ENCODE results near the gene TPSG1.

Gene TPSG1

GRCh38 chr16:1216681-1217400, 8.2 kb downstream of the TPSG1 start:
- no peaks in the 10 kb centered on the region for H3K4me1 ChIP-seq
- DNase-seq: no peak
- no peaks in the 10 kb centered on the region for H3K9me3 ChIP-seq
- H3K36me3 ChIP-seq: peaks cover 76 to 99% (median 91%) of the 10 kb centered on the region in 3 donors
- no peak overlapping the region for H3K4me3 ChIP-seq
- TF ChIP-seq, protein P1, sequence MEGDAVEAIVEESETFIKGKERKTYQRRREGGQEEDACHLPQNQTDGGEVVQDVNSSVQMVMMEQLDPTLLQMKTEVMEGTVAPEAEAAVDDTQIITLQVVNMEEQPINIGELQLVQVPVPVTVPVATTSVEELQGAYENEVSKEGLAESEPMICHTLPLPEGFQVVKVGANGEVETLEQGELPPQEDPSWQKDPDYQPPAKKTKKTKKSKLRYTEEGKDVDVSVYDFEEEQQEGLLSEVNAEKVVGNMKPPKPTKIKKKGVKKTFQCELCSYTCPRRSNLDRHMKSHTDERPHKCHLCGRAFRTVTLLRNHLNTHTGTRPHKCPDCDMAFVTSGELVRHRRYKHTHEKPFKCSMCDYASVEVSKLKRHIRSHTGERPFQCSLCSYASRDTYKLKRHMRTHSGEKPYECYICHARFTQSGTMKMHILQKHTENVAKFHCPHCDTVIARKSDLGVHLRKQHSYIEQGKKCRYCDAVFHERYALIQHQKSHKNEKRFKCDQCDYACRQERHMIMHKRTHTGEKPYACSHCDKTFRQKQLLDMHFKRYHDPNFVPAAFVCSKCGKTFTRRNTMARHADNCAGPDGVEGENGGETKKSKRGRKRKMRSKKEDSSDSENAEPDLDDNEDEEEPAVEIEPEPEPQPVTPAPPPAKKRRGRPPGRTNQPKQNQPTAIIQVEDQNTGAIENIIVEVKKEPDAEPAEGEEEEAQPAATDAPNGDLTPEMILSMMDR (IDR thresholded peaks at IDR 0.05): no peak
- intact Hi-C loops (cut with DNase I; ENCODE audit: low total_unique reads): no loop called here
- H3K27me3 ChIP-seq: no peaks in the 10 kb centered on the region
- H3K27ac ChIP-seq: no peak overlapping the region

DNA sequence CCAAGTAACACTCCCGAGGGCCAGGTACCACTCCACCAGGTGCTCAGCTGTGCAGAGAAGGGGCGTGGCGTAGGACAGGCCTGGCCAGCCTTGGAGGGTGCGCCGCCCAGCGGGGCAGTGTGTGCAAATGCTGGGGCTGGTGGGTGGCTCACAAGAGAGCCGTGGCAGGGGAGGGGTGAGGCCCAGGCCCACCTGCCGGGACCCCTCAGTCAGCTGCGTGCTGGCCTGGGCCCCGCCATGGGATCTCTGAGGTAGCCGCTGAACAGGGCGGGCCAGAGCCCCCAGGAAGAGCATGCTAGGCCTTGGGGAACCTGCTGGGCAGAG, 8.8 kb downstream of the TPSG1 start:
- no peak overlapping the region for H3K4me3 ChIP-seq
- H3K27ac ChIP-seq: no peak overlapping the region
- intact Hi-C loops (cut with DNase I; ENCODE audit: low total_unique reads): no loop called here
- H3K4me1 ChIP-seq: no peaks in the 10 kb centered on the region
- H3K9me3 ChIP-seq: no peaks in the 10 kb centered on the region
- no peak for DNase-seq
- peaks cover 82 to 100% (median 93%) of the 10 kb centered on the region in 3 donors for H3K36me3 ChIP-seq
- TF ChIP-seq, protein P1 (IDR thresholded peaks at IDR 0.05): no peak
- H3K27me3 ChIP-seq: no peaks in the 10 kb centered on the region

- H3K27me3 ChIP-seq: no peaks in the 10 kb centered on the region
- TF ChIP-seq, protein P1 (IDR thresholded peaks at IDR 0.05): no peak
- H3K27ac ChIP-seq: no peak overlapping the region
- H3K4me1 ChIP-seq: no peaks in the 10 kb centered on the region
- H3K36me3 ChIP-seq: peaks cover 82 to 100% (median 93%) of the 10 kb centered on the region in 3 donors
- H3K4me3 ChIP-seq: no peak overlapping the region
- H3K9me3 ChIP-seq: no peaks in the 10 kb centered on the region
- no peak for DNase-seq
- intact Hi-C loops (cut with DNase I; ENCODE audit: low total_unique reads): no loop called here
Measured at GRCh38 chr16:1215574-1216295, 9.3 kb downstream of the TPSG1 start.

GRCh38 chr16:1214719-1215118, 10.3 kb downstream of the TPSG1 start:
- no peaks in the 10 kb centered on the region for H3K4me1 ChIP-seq
- no peak for DNase-seq
- H3K4me3 ChIP-seq: no peak overlapping the region
- no peaks in the 10 kb centered on the region for H3K9me3 ChIP-seq
- no peaks in the 10 kb centered on the region for H3K27me3 ChIP-seq
- intact Hi-C loops (cut with DNase I; ENCODE audit: low total_unique reads): no loop called here
- peaks cover 83 to 100% (median 94%) of the 10 kb centered on the region in 3 donors for H3K36me3 ChIP-seq
- H3K27ac ChIP-seq: no peak overlapping the region
- TF ChIP-seq, protein P1 (IDR thresholded peaks at IDR 0.05): no peak

DNA sequence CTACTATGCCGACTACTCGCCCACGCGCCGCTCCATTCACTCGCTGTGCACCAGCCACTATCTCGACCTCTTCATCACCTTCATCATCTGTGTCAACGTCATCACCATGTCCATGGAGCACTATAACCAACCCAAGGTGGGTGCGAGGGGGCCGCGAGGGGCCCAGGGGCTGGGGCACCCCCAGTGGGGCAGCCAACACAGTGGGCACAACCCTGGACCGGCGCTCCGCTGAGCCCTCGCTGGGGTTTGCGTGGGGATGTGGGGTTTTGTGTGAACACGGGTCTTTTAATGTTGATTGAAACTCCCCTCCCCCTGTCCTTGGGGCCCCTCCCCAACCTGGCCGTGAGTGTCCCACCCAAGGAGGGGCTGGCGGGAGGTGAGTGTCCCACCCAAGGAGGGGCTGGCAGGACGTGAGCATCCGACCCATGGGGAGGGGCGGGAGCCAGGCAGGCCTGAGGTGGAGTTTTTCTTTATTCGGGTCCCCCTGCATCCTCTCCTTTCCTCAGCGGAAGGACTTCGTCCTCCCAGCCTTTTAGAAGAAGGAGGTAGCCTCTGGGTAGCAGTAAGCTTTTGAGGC, 11.2 kb downstream of the TPSG1 start:
- H3K4me3 ChIP-seq: no peak overlapping the region
- TF ChIP-seq, protein P1 (IDR thresholded peaks at IDR 0.05): no peak
- no peak overlapping the region for H3K27ac ChIP-seq
- no peaks in the 10 kb centered on the region for H3K9me3 ChIP-seq
- intact Hi-C loops (cut with DNase I; ENCODE audit: low total_unique reads): no loop called here
- peaks cover 92 to 100% (median 93%) of the 10 kb centered on the region in 3 donors for H3K36me3 ChIP-seq
- no peaks in the 10 kb centered on the region for H3K27me3 ChIP-seq
- DNase-seq: no peak
- no peaks in the 10 kb centered on the region for H3K4me1 ChIP-seq

Measured in tibial artery (tissue), 4 donors.